Left ventricle myocardium inferior (tissue), 1 donor: Measurements from ENCODE around the gene PTPRQ. TPM values are rescaled to one million over a fixed set of nuclear protein-coding genes. Genes with fewer than 3 reads are reported as not detected.
"Not testable (repeated sequence)": the region's sequence is repeated elsewhere in the genome, so short reads cannot be mapped to it uniquely, and the experiment has no call there.

Experiments
- DNase-seq: peaks from one replicate; pipeline ENCODE4 v3.0.0-alpha.2; 2020
- H3K27ac ChIP-seq: fragments of 200-600 bp; replicated peaks from 2 replicates; pipeline ENCODE4 v1.8.0; 2021
- H3K27me3 ChIP-seq: fragments of 200-600 bp; 2 replicates; pipeline ENCODE4 v1.8.0; 2021; ENCODE audit warnings: low read depth
- H3K36me3 ChIP-seq: fragments of 200-600 bp; 2 replicates; pipeline ENCODE4 v1.8.0; 2021
- H3K4me1 ChIP-seq: fragments of 200-600 bp; 2 replicates; pipeline ENCODE4 v1.8.0; 2021
- H3K4me3 ChIP-seq: fragments of 200-600 bp; 2 replicates; pipeline ENCODE4 v1.8.0; 2021; ENCODE audit warnings: mild to moderate bottlenecking, moderate library complexity
- H3K9me3 ChIP-seq: fragments of 200-600 bp; replicated peaks from 2 replicates; pipeline ENCODE4 v1.8.0; 2021
- intact Hi-C: fragments of 100-400 bp; cut with micrococcal nuclease; formaldehyde crosslinking; loops from one replicate; pipeline ENCODE4 v1.11.0; 2022
- total RNA-seq: library from RNA; stranded (reverse); fragmentation: NEBNext Ultra II Directional; extraction: Animal tissue kit (Norgen Biotek cat#: 25700); gene quantifications from one replicate; pipeline ENCODE4 v1.2.1, GENCODE V29; 2021
- TF ChIP-seq, protein P1 (sequence below): fragments of 200-600 bp; IDR thresholded peaks from 2 replicates; pipeline ENCODE4 v1.8.0; 2021; ENCODE audit warnings: antibody characterized with exemption, mild to moderate bottlenecking, borderline replicate concordance
- donor health status: DM: no; HTN: yes; CAD: no; lungs with severe emphysema.

PTPRQ gene
- total RNA-seq, 1 donor from 2014 or later: 0.27 TPM

DNA sequence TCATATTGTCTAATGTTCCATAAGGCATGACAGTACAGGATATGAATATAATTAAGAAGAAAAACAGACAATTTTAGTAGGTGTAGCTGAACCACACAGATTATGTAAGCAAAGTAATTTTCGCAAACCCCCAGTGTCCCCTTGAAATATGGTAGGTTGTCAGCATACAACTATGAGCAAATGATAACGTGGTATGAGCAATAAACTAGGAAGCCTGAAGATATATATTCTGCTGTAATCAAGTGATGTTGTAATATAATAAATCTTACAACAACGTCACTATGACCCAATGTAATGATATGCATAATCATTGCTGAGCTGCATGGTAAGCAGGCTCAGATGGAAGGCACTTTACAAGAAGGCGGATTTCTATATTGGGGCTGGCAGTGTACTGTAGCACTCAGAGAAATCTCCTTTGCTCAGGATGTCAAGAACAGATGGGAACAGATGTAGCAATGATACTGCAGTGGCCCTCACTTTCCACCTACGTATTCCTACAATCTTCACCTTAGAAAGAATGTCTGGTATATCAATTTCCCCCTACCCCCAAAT is 215.6 kb downstream of the PTPRQ start:
- H3K36me3 ChIP-seq: no peaks in the 10 kb centered on the region
- no peaks in the 10 kb centered on the region for H3K9me3 ChIP-seq
- H3K27ac ChIP-seq: no peak overlapping the region
- no peak for DNase-seq
- no peaks in the 10 kb centered on the region for H3K27me3 ChIP-seq
- H3K4me1 ChIP-seq: no peaks in the 10 kb centered on the region
- TF ChIP-seq, protein P1, sequence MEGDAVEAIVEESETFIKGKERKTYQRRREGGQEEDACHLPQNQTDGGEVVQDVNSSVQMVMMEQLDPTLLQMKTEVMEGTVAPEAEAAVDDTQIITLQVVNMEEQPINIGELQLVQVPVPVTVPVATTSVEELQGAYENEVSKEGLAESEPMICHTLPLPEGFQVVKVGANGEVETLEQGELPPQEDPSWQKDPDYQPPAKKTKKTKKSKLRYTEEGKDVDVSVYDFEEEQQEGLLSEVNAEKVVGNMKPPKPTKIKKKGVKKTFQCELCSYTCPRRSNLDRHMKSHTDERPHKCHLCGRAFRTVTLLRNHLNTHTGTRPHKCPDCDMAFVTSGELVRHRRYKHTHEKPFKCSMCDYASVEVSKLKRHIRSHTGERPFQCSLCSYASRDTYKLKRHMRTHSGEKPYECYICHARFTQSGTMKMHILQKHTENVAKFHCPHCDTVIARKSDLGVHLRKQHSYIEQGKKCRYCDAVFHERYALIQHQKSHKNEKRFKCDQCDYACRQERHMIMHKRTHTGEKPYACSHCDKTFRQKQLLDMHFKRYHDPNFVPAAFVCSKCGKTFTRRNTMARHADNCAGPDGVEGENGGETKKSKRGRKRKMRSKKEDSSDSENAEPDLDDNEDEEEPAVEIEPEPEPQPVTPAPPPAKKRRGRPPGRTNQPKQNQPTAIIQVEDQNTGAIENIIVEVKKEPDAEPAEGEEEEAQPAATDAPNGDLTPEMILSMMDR: no peak
- no peak overlapping the region for H3K4me3 ChIP-seq
- intact Hi-C loops: no loop called here

DNA sequence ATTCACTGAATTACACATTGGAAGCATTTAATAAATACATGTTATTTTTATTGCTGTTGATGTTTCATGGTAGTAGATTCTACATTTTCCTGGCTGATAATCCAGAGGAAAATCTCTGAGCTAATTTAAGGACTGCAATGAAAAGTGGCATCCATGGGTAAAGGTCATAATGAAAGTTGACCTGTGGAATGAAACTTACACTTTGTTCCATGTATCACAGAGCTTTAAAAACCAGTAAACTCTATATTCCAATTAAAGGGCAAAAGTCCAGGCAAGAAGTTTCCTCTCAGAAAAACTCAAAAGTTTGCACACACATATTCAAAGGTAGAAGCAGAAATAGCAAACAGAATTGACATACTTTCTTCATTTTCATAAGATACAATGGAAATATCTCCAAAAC is 218.6 kb downstream of the PTPRQ start:
- no peaks in the 10 kb centered on the region for H3K36me3 ChIP-seq
- no peaks in the 10 kb centered on the region for H3K4me1 ChIP-seq
- TF ChIP-seq, protein P1: no peak
- no peaks in the 10 kb centered on the region for H3K27me3 ChIP-seq
- H3K9me3 ChIP-seq: no peaks in the 10 kb centered on the region
- intact Hi-C loops: no loop called here
- DNase-seq: no peak
- H3K27ac ChIP-seq: no peak overlapping the region
- no peak overlapping the region for H3K4me3 ChIP-seq

DNA sequence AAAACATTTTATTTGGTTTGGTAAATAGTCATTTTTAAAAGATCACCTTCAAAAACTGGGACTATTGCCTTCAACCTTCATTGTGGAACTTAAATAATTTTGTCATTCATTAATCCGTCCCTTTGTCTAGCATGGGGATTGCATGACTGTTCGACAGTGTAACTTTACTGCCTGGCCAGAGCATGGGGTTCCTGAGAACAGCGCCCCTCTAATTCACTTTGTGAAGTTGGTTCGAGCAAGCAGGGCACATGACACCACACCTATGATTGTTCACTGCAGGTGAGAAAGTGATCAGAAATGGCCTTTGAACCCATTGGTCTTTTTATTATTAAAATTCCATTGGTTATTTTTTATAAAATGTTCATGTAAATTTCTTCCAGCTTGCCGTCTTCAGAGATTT is 226.2 kb downstream of the PTPRQ start:
- no peaks in the 10 kb centered on the region for H3K36me3 ChIP-seq
- no peak overlapping the region for H3K4me3 ChIP-seq
- H3K4me1 ChIP-seq: no peaks in the 10 kb centered on the region
- DNase-seq: no peak
- no peaks in the 10 kb centered on the region for H3K27me3 ChIP-seq
- intact Hi-C loops: no loop called here
- TF ChIP-seq, protein P1: no peak
- H3K9me3 ChIP-seq: no peaks in the 10 kb centered on the region
- no peak overlapping the region for H3K27ac ChIP-seq

DNA sequence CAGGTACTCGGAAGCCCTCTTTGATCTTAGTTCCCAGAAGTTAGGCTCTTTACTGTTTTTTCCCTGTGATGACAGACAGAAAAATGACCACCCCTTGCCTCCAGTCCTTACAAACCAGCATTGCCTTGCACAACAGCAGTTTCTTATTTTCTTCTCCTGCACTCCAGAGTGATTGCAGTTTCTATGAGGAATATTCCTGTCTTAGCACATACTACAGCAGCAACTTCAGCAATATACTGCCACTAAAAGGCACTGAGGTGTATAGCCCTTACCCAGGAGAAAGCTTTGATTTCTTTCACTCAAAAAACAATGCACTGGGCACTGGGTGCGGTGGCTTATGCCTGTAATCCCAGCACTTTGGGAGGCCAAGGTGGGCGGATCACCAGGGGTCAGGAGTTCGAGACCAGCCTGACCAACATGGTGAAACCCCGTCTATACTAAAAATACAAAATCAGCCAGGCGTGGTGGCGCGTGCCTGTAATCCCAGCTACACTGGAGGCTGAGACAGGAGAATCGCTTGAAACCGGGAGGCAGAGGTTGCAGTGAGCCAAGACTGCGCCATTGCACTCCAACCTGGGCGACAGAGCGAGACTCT is 232.1 kb downstream of the PTPRQ start:
- H3K9me3 ChIP-seq, DNase-seq, H3K27me3 ChIP-seq, intact Hi-C loops, H3K4me3 ChIP-seq, H3K4me1 ChIP-seq, H3K36me3 ChIP-seq, H3K27ac ChIP-seq: not testable (repeated sequence)

DNA sequence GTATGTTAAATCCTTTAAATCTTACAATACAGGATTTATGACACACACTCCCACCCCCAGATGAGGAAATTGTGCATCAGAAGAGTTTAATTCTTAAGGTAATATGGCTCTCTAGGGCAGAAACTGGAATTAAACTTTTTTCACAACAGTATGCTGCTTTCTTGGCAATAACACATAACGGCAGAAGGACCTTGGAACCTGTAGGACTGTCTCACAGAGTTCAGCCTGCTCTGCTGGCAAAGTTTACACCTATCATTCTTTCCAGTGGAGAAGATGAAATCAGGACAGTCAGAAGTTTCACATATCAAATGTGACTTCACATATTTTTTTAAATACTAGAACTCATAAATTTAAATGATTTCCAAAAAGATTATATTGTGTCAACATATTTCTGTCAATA is 232.8 kb downstream of the PTPRQ start:
- Histone ChIP-seq H3K4me1 (no peaks in the 10 kb centered on the region), H3K27me3 (no peaks in the 10 kb centered on the region), H3K9me3 (no peaks in the 10 kb centered on the region), H3K27ac (no peak overlapping the region), H3K4me3 (no peak overlapping the region), H3K36me3 (no peaks in the 10 kb centered on the region)
- TF ChIP-seq, protein P1: no peak
- intact Hi-C loops: no loop called here
- no peak for DNase-seq

DNA sequence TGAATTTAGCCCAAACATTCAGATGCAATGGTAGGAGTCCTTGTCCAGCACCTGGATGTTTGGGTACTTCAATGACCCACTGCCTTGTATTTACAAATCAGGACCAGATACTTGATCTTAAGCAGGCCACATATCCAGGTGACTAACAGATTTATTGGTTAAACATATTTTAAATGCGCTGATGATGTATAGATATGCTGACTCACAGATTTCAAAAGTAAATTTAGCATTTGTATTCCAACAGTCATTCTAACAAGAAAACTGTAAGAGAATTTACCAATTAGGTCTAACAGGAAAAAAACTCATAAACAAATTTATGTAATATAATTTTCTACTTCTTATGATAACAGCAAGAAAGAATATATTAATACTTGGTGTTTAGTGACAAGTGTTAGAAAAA is 234.0 kb downstream of the PTPRQ start:
- Histone ChIP-seq H3K9me3 (no peaks in the 10 kb centered on the region), H3K4me1 (no peaks in the 10 kb centered on the region), H3K27ac (no peak overlapping the region), H3K4me3 (no peak overlapping the region), H3K27me3 (no peaks in the 10 kb centered on the region), H3K36me3 (no peaks in the 10 kb centered on the region)
- TF ChIP-seq, protein P1: no peak
- no peak for DNase-seq
- intact Hi-C loops: no loop called here
